Nephron progenitor cell (in vitro differentiated cells): ENCODE data around the gene CCKAR.

Experiments
- DNase-seq: peaks from one replicate; pipeline ENCODE4 v3.0.0; 2021
- H3K27ac Mint-ChIP-seq: 2 replicates; pipeline ENCODE4 v1.8.0; 2021; ENCODE audit warnings: mild to moderate bottlenecking, moderate library complexity, mixed read lengths
- H3K27me3 Mint-ChIP-seq: 2 replicates; pipeline ENCODE4 v1.8.0; 2021; ENCODE audit warnings: mild to moderate bottlenecking, low read depth, mixed read lengths; ENCODE audit not compliant: poor library complexity
- H3K36me3 Mint-ChIP-seq: 2 replicates; pipeline ENCODE4 v1.8.0; 2021; ENCODE audit warnings: low read depth, mixed read lengths
- H3K4me1 Mint-ChIP-seq: 2 replicates; pipeline ENCODE4 v1.8.0; 2021; ENCODE audit warnings: mixed read lengths
- H3K4me3 Mint-ChIP-seq: 2 replicates; pipeline ENCODE4 v1.8.0; 2021; ENCODE audit warnings: mild to moderate bottlenecking, moderate library complexity, mixed read lengths
- H3K9me3 Mint-ChIP-seq: 2 replicates; pipeline ENCODE4 v1.8.0; 2021; ENCODE audit warnings: mild to moderate bottlenecking, moderate library complexity, mixed read lengths
- TF ChIP-seq, protein P1 (sequence below): fragments of 200-600 bp; sonication (generic); IDR thresholded peaks from 2 replicates; pipeline ENCODE4 v1.5.0; 2021; ENCODE audit warnings: antibody characterized with exemption

Gene CCKAR

DNA sequence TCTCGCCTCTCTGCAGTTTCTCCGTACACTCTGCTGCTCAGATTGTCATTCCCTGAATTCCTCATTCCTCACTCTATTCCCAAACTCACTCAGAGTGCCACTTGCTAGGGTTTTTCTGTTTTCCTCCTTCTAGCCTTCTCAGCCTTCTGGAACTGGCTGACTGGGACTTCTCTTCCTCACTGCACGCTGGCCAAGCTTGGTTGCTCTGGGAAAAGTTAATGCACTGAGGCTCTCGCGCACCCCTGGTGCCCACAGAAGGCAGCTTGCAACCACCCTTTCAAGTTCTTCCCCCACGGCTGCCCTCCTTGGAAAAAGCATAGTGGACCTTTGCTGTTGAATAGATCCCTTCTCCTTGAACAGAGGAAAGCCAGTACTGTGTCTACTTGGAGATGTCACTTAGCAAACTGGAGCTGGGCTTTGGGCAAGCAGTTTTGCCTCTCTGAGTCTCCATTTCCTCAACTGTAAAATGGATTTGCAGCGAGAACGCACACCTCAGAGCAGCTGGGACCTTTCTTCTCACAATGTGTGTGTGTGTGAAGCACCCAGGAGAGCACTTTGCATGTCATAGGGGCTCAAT is 6.0 kb upstream of the CCKAR start:
- Mint-ChIP-seq H3K4me1 (peaks cover 3% of the 10 kb centered on the region), H3K9me3 (peaks cover 10% of the 10 kb centered on the region), H3K36me3 (no peaks in the 10 kb centered on the region), H3K4me3 (no peak overlapping the region), H3K27ac (no peak overlapping the region), H3K27me3 (peaks cover 24% of the 10 kb centered on the region)
- no peak for DNase-seq
- TF ChIP-seq, protein P1, sequence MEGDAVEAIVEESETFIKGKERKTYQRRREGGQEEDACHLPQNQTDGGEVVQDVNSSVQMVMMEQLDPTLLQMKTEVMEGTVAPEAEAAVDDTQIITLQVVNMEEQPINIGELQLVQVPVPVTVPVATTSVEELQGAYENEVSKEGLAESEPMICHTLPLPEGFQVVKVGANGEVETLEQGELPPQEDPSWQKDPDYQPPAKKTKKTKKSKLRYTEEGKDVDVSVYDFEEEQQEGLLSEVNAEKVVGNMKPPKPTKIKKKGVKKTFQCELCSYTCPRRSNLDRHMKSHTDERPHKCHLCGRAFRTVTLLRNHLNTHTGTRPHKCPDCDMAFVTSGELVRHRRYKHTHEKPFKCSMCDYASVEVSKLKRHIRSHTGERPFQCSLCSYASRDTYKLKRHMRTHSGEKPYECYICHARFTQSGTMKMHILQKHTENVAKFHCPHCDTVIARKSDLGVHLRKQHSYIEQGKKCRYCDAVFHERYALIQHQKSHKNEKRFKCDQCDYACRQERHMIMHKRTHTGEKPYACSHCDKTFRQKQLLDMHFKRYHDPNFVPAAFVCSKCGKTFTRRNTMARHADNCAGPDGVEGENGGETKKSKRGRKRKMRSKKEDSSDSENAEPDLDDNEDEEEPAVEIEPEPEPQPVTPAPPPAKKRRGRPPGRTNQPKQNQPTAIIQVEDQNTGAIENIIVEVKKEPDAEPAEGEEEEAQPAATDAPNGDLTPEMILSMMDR: no peak

DNA sequence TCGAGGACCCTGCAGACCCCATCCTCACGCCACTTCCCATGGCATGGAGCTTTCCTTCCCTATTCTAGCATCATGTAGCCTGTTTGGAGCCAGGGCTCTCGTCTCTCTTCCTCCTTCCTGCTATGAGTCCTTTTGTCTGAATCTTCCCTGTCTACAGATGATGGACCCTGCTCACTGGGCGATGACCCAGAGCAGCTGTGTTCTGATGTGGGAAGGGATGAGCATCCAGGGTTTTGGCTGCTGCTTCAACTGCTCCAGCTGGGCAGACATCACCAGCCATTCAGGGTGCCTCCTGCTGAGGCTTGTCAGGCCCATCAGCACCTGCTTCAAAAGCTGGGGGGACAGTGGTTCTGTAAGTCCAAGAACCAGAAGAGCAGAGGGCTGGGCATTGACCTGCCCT is 3.2 kb upstream of the CCKAR start:
- no peaks in the 10 kb centered on the region for H3K36me3 Mint-ChIP-seq
- no peaks in the 10 kb centered on the region for H3K9me3 Mint-ChIP-seq
- no peak for DNase-seq
- no peak overlapping the region for H3K27ac Mint-ChIP-seq
- TF ChIP-seq, protein P1: no peak
- no peak overlapping the region for H3K4me3 Mint-ChIP-seq
- peaks cover 23% of the 10 kb centered on the region for H3K4me1 Mint-ChIP-seq
- peaks cover 37% of the 10 kb centered on the region for H3K27me3 Mint-ChIP-seq

DNA sequence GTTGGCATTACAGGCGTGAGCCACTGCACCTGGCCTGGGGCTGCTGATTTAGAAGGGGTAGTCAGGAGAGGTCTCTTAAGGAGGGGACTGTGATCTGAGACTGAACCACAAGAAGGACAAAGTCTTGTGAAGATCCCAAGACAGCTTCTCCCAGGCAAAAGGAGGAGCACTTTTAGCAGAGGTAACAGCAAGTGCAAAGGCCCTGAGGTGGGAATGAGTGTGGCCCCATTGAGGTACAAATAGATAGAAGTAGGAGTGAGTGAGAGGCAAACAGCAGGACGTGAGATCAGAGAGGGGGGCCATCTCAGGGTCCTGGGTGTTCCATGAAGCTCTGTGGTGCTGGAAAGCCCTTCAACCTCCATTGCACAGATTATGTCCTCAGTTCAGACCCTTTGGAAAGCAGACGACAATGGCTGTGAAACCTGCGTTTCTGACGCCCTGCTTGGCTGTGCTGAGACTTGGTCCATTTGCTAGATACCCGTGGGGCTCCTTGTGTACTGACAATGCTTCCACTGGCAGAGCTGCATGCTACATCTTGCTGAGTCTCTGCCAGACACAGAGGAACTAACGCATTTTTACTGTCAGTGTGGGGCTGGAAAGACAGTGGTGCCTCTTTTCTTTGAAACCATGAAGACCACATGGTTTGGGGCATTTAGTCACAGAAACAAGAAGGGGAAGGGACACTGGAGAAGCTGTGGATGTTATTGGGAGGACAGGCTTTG is 1.3 kb upstream of the CCKAR start:
- peaks cover 25% of the 10 kb centered on the region for H3K4me1 Mint-ChIP-seq
- peaks cover 36% of the 10 kb centered on the region for H3K27me3 Mint-ChIP-seq
- DNase-seq: no peak
- no peak overlapping the region for H3K4me3 Mint-ChIP-seq
- no peak overlapping the region for H3K27ac Mint-ChIP-seq
- TF ChIP-seq, protein P1: no peak
- no peaks in the 10 kb centered on the region for H3K9me3 Mint-ChIP-seq
- H3K36me3 Mint-ChIP-seq: no peaks in the 10 kb centered on the region

DNA sequence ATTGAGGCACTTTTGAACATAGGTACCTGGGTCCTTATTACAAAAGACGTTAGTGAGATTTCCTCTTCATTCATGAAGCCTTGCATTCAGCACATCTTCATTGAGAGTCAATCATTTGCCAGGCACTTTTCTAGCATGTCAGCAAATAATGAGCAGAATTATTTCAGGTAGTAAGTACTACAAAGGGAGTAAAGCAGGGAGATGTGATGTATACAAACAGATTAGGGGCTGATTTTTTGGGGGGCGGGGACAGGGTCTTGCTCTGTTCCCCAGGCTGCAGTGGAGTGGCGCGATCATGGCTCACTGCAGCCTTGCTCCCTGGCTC is 638 bp upstream of the CCKAR start:
- DNase-seq: no peak
- no peaks in the 10 kb centered on the region for H3K36me3 Mint-ChIP-seq
- no peak overlapping the region for H3K27ac Mint-ChIP-seq
- TF ChIP-seq, protein P1: no peak
- H3K27me3 Mint-ChIP-seq: peaks cover 36% of the 10 kb centered on the region
- peaks cover 25% of the 10 kb centered on the region for H3K4me1 Mint-ChIP-seq
- H3K4me3 Mint-ChIP-seq: no peak overlapping the region
- no peaks in the 10 kb centered on the region for H3K9me3 Mint-ChIP-seq

DNA sequence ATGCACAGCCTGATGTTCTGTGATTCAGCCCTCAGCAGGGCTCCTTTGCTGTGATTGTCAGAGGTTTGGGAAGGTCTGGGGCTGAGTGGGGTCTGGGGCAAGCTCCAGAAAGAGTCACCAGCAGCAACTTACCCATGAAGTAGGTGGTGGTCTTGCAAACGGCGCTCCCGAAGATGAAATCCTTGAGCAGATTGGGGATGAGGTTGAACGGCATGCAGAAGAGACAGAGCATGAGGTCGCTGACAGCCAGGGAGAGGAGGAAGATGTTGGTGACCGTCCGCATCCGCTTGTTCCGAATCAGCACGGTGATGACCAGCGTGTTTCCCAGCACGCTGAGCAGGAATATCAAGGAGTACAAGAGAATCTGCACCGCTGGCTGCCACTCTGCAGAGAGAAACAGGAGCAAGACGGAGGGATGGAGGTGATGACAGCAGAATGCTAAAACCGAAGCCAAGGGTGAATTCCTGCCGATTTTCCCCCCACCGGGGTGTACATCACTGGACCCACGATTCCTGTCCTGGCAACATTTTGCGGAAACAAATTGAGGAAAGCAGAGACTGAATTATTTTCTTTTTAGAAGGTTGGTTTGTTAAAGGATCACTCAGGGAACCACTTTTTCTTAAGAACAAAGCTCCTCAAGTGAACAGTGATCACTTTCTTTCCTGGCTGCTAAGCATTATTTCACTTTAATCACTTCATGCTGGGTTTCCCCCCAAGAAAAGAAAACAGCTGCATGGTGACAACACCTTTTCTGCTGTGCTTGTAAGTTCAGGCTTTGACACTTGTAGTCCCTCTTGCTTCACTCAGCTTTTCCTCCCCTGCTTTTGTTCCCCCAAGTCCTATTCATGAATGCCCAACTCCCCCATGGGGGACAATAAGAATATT is 941 bp downstream of the CCKAR start:
- H3K36me3 Mint-ChIP-seq: no peaks in the 10 kb centered on the region
- DNase-seq: no peak
- TF ChIP-seq, protein P1: no peak
- H3K4me3 Mint-ChIP-seq: no peak overlapping the region
- no peaks in the 10 kb centered on the region for H3K9me3 Mint-ChIP-seq
- peaks cover 34% of the 10 kb centered on the region for H3K27me3 Mint-ChIP-seq
- peak overlapping the region; percentile 36 for H3K27ac Mint-ChIP-seq
- H3K4me1 Mint-ChIP-seq: peaks cover 27% of the 10 kb centered on the region
